Activated CD4-positive, alpha-beta T cell treated with anti-CD3 and anti-CD28 coated beads, Interleukin-2, Interleukin-4, amounts not matched to agents 100 ng/mL and 50 ng/mL, durations not matched to agents 16 hours and 8 hours (primary cell): ENCODE measurements around the gene SOX13.

ENCODE experiments used
- DNase-seq: peaks from one replicate; pipeline ENCODE4 v3.0.0-alpha.2; 2020; ENCODE audit warnings: low spot score

The SOX13 gene

GRCh38 chr1:204154568-204155255 is 81.8 kb downstream of the SOX13 start:
- DNase-seq = no peak

GRCh38 chr1:204155881-204156280 is 83.0 kb downstream of the SOX13 start:
- no peak for DNase-seq

- no peak for DNase-seq
Measured at GRCh38 chr1:204157962-204158361, 85.0 kb downstream of the SOX13 start.

GRCh38 chr1:204161609-204162493 is 88.9 kb downstream of the SOX13 start:
- DNase-seq = no peak

GRCh38 chr1:204162494-204163074 is 89.7 kb downstream of the SOX13 start:
- peak; percentile 73 for DNase-seq

GRCh38 chr1:204166219-204166618 is 93.3 kb downstream of the SOX13 start, which contains the start of gene REN:
Gene REN, minus strand, starts transcription at chr1:204166337. Its CDS starts 44 bp downstream, at chr1:204166293.
- DNase-seq = no peak

- no peak for DNase-seq
Measured at GRCh38 chr1:204167730-204168129, 94.8 kb downstream of the SOX13 start.

- no peak for DNase-seq
Measured at GRCh38 chr1:204169858-204170257, 96.9 kb downstream of the SOX13 start.

GRCh38 chr1:204170494-204171155 is 97.7 kb downstream of the SOX13 start:
- DNase-seq = no peak

- no peak for DNase-seq
Measured at GRCh38 chr1:204171751-204172178, 98.8 kb downstream of the SOX13 start.

GRCh38 chr1:204172404-204173029 is 99.6 kb downstream of the SOX13 start:
- no peak for DNase-seq

GRCh38 chr1:204174958-204175357 is 102.0 kb downstream of the SOX13 start:
- DNase-seq = no peak

GRCh38 chr1:204176049-204176448 is 103.1 kb downstream of the SOX13 start:
- DNase-seq = no peak

- DNase-seq = no peak
Measured at GRCh38 chr1:204177133-204177532, 104.2 kb downstream of the SOX13 start.
